ENCODE data around the gene RAB4A. TPM values are rescaled to one million over a fixed set of nuclear protein-coding genes. Genes with fewer than 3 reads are reported as not detected.

Gene RAB4A
- polyA plus RNA-seq, 2 of the 4 experiments (the other 2 are of a cell fraction), result 31.5 to 38.4 TPM

DNA sequence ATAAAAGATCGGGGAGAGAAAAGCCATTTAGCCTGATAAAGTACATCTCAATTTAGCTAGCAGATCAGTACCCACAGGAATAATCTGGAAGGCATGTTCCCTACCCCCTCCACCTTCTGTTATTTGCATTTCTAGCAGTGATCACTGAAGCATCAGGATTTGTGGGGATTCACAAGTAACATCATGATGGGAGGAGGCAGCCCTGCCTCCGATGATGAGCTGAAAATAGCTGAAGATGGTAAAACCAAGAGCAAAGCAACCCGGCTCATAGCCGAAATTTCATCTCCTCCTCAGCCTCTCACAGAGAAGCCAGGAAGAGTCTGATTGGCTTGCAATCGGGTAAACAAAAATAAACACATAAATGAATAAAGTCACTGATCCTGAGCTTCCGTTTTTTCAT is 69.6 kb downstream of the RAB4A start:
- DNase-seq (ENCODE audit: low read depth in 1 of 2, low spot score in 1 of 2), result no peak
- Histone ChIP-seq H3K4me2 (peak overlapping the region; percentile 86), H3K9me3 (no peaks in the 10 kb centered on the region), H3K4me1 (0 out of 3 replicates have a peak, but pooled peaks cover 8% of the 10 kb centered on the region), H3K4me3 (no peak overlapping the region), H3K27ac (no peak overlapping the region)
- TF ChIP-seq RAD21 (conservative IDR thresholded peaks at IDR 0.05 in 1 of 2, IDR thresholded peaks at IDR 0.05 in 1 of 2), result no peak
- FAIRE-seq, result no peak
- no peak for ATAC-seq
- ChIA-PET POLR2A (no interaction called here), CTCF (interaction anchor here (0.7 to 1.6 kb wide), 5 partner anchors 10 to 210 kb away, joined by 3 to 4 read pairs (median 3); no protein-coding TSS in a partner anchor)
- 92% methylated on average over 6 of the region's 6 CpGs for WGBS (ENCODE audit: missing lambda C conversion rate)

DNA sequence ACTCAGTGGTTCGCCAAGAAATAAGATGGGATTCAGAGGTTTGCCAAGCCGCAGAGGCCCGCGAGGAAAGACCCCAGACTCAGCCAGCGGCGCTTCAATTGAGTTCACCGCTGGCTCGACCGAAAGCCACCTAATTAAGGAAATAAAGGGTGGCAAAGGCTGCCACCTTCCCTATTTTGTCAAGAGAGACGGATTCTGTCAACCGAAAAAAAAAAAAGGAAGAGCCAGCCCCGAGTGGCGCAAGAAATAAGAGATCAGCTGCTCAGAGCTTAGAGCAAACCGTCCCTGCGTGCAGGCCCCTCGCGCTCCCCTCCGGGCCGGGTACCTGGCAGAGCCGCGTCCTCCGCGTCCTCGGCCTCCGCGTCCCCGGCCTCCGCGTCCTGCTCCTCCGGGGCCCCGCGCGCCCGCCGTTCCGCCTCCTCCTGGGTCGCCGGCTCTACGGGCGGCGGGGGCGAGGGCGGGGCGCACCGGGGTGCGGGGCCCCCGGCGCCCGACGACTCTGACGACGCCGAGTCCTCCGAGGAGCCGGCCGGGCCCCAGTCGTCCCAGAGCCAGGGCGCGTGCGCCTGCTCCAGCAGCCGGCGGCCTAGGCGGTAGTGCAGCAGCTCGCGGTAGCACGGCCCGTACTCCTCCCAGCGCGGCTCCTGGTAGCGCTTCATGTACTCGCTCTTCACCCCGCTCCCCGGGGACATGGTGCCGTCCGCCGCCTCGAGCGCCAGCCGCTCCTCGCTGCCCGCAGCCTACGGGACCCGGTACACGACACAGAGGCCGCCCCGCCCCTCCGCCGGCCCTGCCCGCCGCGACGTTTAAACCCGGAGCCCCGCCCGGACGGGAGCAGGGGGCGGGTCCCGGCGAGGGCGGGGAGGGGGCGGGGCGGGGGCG is 71.1 kb downstream of the RAB4A start:
- H3K27ac ChIP-seq, result peak overlapping the region; percentile 88 to 93
- no peaks in the 10 kb centered on the region for H3K9me3 ChIP-seq
- peak overlapping the region; percentile 86 for H3K4me2 ChIP-seq
- H3K4me3 ChIP-seq, result peak overlapping the region; percentile 91
- ChIA-PET CTCF (interaction anchor here (0.7 to 2.8 kb wide), 3 partner anchors 110 to 111 kb away, joined by 3 to 8 read pairs (median 3); no protein-coding TSS in a partner anchor), POLR2A (no interaction called here)
- H3K4me1 ChIP-seq, result 0 out of 3 replicates have a peak, but pooled peaks cover 8% of the 10 kb centered on the region
- TF ChIP-seq JUN (IDR thresholded peaks at IDR 0.05) (peak in 1 of 2 experiments; percentile 59; a peak in 3 of 5 replicates), BHLHE40 (IDR thresholded peaks at IDR 0.05; ENCODE audit: low read depth, low read length) (no peak), POLR2A (IDR thresholded peaks at IDR 0.05; ENCODE audit: low read length) (peak; percentile 84), PHF8 (IDR thresholded peaks at IDR 0.05; ENCODE audit: borderline replicate concordance, low read depth) (peak; percentile 34; the same call in 1 of the 2 replicates), KDM5A (IDR thresholded peaks at IDR 0.05) (no peak)
- TF ChIP-seq, protein P1, sequence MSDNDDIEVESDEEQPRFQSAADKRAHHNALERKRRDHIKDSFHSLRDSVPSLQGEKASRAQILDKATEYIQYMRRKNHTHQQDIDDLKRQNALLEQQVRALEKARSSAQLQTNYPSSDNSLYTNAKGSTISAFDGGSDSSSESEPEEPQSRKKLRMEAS (IDR thresholded peaks at IDR 0.05), result peak; percentile 39; the same call in 1 of the 2 replicates
- TF ChIP-seq, protein P2, sequence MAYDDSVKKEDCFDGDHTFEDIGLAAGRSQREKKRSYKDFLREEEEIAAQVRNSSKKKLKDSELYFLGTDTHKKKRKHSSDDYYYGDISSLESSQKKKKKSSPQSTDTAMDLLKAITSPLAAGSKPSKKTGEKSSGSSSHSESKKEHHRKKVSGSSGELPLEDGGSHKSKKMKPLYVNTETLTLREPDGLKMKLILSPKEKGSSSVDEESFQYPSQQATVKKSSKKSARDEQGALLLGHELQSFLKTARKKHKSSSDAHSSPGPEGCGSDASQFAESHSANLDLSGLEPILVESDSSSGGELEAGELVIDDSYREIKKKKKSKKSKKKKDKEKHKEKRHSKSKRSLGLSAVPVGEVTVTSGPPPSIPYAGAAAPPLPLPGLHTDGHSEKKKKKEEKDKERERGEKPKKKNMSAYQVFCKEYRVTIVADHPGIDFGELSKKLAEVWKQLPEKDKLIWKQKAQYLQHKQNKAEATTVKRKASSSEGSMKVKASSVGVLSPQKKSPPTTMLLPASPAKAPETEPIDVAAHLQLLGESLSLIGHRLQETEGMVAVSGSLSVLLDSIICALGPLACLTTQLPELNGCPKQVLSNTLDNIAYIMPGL (CRISPR knock-in tag; IDR thresholded peaks at IDR 0.05; ENCODE audit: borderline replicate concordance), result no peak
- FAIRE-seq (no peak), ATAC-seq (peak; percentile 88 to 90), DNase-seq (ENCODE audit: low read depth in 1 of 2, low spot score in 1 of 2) (peak; percentile 62 to 81)
- WGBS (ENCODE audit: missing lambda C conversion rate), result under 1% methylated on average over 38 of the region's 103 CpGs

DNA sequence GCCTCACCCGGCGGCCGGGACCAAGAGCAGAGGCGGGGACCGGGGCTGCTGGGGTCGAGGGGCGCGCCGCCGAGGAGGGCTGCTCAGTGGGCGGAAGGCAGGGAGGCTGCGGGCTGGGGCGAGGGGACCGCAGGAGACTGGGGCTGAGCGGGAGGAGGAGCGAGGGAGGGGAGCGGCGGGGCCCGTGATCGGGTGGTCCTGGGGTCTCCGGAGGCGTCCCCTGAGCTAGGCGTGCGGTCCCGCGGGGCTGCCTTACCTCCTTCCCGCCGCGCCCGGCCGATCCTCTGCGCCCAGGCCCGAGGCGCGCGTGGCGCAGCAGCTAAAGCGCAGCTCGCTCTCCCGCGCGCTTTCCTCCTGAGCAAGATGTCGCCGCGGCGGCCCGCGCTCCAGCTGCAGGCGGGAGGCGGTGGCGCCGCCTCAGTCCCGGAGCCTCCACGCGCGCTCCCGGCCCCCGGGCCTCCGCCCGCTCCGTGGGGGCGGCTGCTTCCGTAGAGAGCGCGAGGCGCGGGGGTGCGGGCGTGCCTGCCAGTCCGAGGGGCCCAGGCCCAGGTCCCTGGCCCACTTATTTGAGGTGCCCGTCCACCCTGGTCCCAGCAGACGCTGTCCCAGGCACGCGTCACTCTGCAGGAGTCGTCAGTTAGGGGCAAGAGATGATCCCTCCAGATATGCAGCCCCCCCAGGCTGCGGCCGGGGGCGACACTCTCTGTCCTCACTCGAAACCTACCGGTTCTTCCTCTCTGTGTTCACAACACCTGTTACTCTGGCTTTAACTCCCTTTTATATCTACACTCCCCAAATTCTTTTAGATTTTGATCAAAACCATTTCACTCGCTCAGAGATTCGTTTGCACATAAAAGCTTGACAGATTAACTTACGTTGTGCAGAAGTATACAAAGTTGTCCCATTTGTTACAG is 72.0 kb downstream of the RAB4A start, which contains the start of gene CCSAP:
CCSAP (minus strand) TSS at position 392 of the 914 bp plus-strand sequence. CDS start 582 bp downstream, outside the sequence.
- Histone ChIP-seq H3K27ac (peak within 1 kb of the TSS; percentile 88 to 93), H3K4me3 (peak within 1 kb of the TSS; percentile 91), H3K4me1 (0 out of 3 replicates have a peak, but pooled peaks cover 8% of the 10 kb centered on the region), H3K4me2 (peak within 1 kb of the TSS; percentile 86), H3K9me3 (no peaks in the 10 kb centered on the region)
- WGBS (ENCODE audit: missing lambda C conversion rate), result 2% methylated on average over 44 of the region's 83 CpGs
- ChIA-PET CTCF (interaction anchor here (0.7 to 2.8 kb wide), 3 partner anchors 79 to 110 kb away, joined by 3 to 8 read pairs (median 4); no protein-coding TSS in a partner anchor), POLR2A (no interaction called here)
- ATAC-seq (peak; percentile 65 to 73), DNase-seq (ENCODE audit: low read depth in 1 of 2, low spot score in 1 of 2) (peak; percentile 44 to 49), FAIRE-seq (no peak)
- TF ChIP-seq, protein P3, sequence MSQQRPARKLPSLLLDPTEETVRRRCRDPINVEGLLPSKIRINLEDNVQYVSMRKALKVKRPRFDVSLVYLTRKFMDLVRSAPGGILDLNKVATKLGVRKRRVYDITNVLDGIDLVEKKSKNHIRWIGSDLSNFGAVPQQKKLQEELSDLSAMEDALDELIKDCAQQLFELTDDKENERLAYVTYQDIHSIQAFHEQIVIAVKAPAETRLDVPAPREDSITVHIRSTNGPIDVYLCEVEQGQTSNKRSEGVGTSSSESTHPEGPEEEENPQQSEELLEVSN (IDR thresholded peaks at IDR 0.05; ENCODE audit: borderline replicate concordance, low read depth), result peak; percentile 46; the same call in 1 of the 2 replicates
- TF ChIP-seq POLR2A (IDR thresholded peaks at IDR 0.05; ENCODE audit: low read length), result no peak; the same call in 1 of the 2 replicates

DNA sequence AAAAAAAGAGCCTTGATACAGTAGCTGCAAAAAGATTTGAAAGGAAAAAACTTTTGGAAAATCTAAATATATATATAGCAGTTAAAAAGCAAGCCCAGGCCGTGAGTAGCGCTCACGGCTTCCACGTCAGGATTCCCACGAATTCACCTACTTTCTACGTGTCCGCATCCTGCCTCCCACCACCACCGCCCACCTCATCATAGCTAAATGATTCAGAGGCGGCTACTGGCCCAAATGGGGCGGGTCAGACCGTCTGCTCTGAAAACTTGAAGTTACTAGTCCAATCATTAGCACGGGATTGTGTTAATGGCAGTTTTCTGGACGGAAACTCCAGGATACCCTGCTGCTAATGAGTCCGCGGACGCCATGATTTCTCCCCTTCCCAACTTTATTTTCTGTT is 73.2 kb downstream of the RAB4A start:
- ATAC-seq, result no peak
- TF ChIP-seq HOXB13 (CRISPR knock-in tag; IDR thresholded peaks at IDR 0.05; ENCODE audit: low read depth) (no peak), MYC (IDR thresholded peaks at IDR 0.05; ENCODE audit: borderline replicate concordance, low read length) (no peak), HOXA7 (CRISPR knock-in tag; IDR thresholded peaks at IDR 0.05) (no peak), EHF (CRISPR knock-in tag; IDR thresholded peaks at IDR 0.05) (no peak), RNF2 (IDR thresholded peaks at IDR 0.05; ENCODE audit: borderline replicate concordance, low read depth) (no peak), MAZ (IDR thresholded peaks at IDR 0.05; ENCODE audit: borderline replicate concordance, low read depth, low read length) (no peak), CBX8 (IDR thresholded peaks at IDR 0.05) (no peak), HOXB5 (CRISPR knock-in tag; IDR thresholded peaks at IDR 0.05) (no peak), JUNB (IDR thresholded peaks at IDR 0.05) (no peak)
- TF ChIP-seq, protein P4, sequence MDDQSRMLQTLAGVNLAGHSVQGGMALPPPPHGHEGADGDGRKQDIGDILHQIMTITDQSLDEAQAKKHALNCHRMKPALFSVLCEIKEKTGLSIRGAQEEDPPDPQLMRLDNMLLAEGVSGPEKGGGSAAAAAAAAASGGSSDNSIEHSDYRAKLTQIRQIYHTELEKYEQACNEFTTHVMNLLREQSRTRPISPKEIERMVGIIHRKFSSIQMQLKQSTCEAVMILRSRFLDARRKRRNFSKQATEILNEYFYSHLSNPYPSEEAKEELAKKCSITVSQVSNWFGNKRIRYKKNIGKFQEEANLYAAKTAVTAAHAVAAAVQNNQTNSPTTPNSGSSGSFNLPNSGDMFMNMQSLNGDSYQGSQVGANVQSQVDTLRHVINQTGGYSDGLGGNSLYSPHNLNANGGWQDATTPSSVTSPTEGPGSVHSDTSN (IDR thresholded peaks at IDR 0.05), result no peak

More for the DNA sequence above, 73.2 kb downstream of the RAB4A start:
- Histone ChIP-seq H3K4me2 (peak overlapping the region; percentile 86; the same call in 1 of the 3 replicates), H3K4me1 (0 out of 3 replicates have a peak, but pooled peaks cover 8% of the 10 kb centered on the region), H3K4me3 (no peak overlapping the region), H3K27ac (no peak overlapping the region), H3K9me3 (no peaks in the 10 kb centered on the region)
- ChIA-PET POLR2A (interaction anchor here (0.7 kb wide), 1 partner anchor 164 kb away, joined by 3 read pairs; the partner anchor contains the start of gene NUP133), CTCF (interaction anchor here (1.0 to 2.8 kb wide), 4 partner anchors 30 to 109 kb away, joined by 3 to 8 read pairs (median 4); no protein-coding TSS in a partner anchor)
- DNase-seq (ENCODE audit: low read depth in 1 of 2, low spot score in 1 of 2), result no peak
- 85% methylated on average over 16 of the region's 16 CpGs for WGBS (ENCODE audit: missing lambda C conversion rate)
- no peak for FAIRE-seq

Data from A549 (cell line).